Astrocyte (in vitro differentiated cells and primary cell): Measurements from ENCODE around the gene DDRGK1. TPM values are rescaled to one million over a fixed set of nuclear protein-coding genes. Genes with fewer than 3 reads are reported as not detected.

ENCODE experiments used
- DNase-seq: peaks from one replicate; pipeline ENCODE4 v3.0.0-alpha.2; 2010; ENCODE audit warnings: low read depth
- FAIRE-seq: peaks from 2 replicates; lab custom pipeline; 2011; peaks lifted over from hg19 to GRCh38; lab: Jason Lieb, UNC
- H2AFZ ChIP-seq: 2 replicates; pipeline ENCODE4 v1.6.0; 2012; ENCODE audit warnings: low read depth, low read length, inconsistent platforms
- H3K27ac ChIP-seq: 2 replicates; pipeline ENCODE4 v1.5.1; 2011; ENCODE audit warnings: low read depth, low read length, inconsistent platforms
- H3K27me3 ChIP-seq: 2 replicates; pipeline ENCODE4 v1.6.0; 2011; ENCODE audit warnings: low read length, inconsistent platforms; ENCODE audit not compliant: insufficient read depth
- H3K36me3 ChIP-seq: 2 replicates; pipeline ENCODE4 v1.5.1; 2011; ENCODE audit warnings: low read length, inconsistent platforms; ENCODE audit not compliant: insufficient read depth
- H3K4me1 ChIP-seq: 2 replicates; pipeline ENCODE4 v1.5.1; 2011; ENCODE audit warnings: low read length, inconsistent platforms; ENCODE audit not compliant: insufficient read depth
- H3K4me2 ChIP-seq: 2 replicates; pipeline ENCODE4 v1.6.0; 2012; ENCODE audit warnings: low read length, inconsistent platforms
- H3K4me3 ChIP-seq: 2 replicates; pipeline ENCODE4 v1.5.1; 2011; ENCODE audit warnings: low read depth, mild to moderate bottlenecking, low read length, inconsistent platforms; ENCODE audit not compliant: insufficient read depth
- H3K79me2 ChIP-seq: 2 replicates; pipeline ENCODE4 v1.6.0; 2012; ENCODE audit warnings: mild to moderate bottlenecking, low read length, inconsistent platforms; ENCODE audit not compliant: insufficient read depth
- H3K9ac ChIP-seq: 2 replicates; pipeline ENCODE4 v1.6.0; 2012; ENCODE audit warnings: mild to moderate bottlenecking, low read length, inconsistent platforms
- H3K9me3 ChIP-seq: 2 replicates; pipeline ENCODE4 v1.5.1; 2012; ENCODE audit warnings: low read depth, mild to moderate bottlenecking, low read length, inconsistent platforms; ENCODE audit not compliant: insufficient read depth
- H4K20me1 ChIP-seq: 2 replicates; pipeline ENCODE4 v1.6.0; 2012; ENCODE audit warnings: low read length, inconsistent platforms; ENCODE audit not compliant: insufficient read depth
- H3K27ac Mint-ChIP-seq: one replicate; pipeline ENCODE4 v1.8.0; 2021; ENCODE audit warnings: mild to moderate bottlenecking, mixed read lengths; ENCODE audit not compliant: unreplicated experiment
- H3K27me3 Mint-ChIP-seq: one replicate; pipeline ENCODE4 v1.8.0; 2021; ENCODE audit warnings: low read depth, mixed read lengths; ENCODE audit not compliant: unreplicated experiment
- H3K36me3 Mint-ChIP-seq: one replicate; pipeline ENCODE4 v1.8.0; 2021; ENCODE audit warnings: low read depth, mixed read lengths; ENCODE audit not compliant: unreplicated experiment
- H3K4me1 Mint-ChIP-seq: one replicate; pipeline ENCODE4 v1.8.0; 2021; ENCODE audit warnings: low read depth, mixed read lengths; ENCODE audit not compliant: unreplicated experiment
- H3K4me3 Mint-ChIP-seq: one replicate; pipeline ENCODE4 v1.8.0; 2021; ENCODE audit warnings: mild to moderate bottlenecking, moderate library complexity, mixed read lengths; ENCODE audit not compliant: unreplicated experiment
- H3K9me3 Mint-ChIP-seq: one replicate; pipeline ENCODE4 v1.8.0; 2021; ENCODE audit warnings: mild to moderate bottlenecking, mixed read lengths; ENCODE audit not compliant: unreplicated experiment
- EZH2 ChIP-seq: IDR thresholded peaks from 2 replicates; pipeline ENCODE4 v1.6.1; 2012; ENCODE audit warnings: mild to moderate bottlenecking, low read length, inconsistent platforms; ENCODE audit not compliant: insufficient read depth
- total RNA-seq: library from RNA; stranded (reverse); gene quantifications from 2 replicates; pipeline ENCODE4 v1.2.1, GENCODE V29; 2021
- TF ChIP-seq, protein P1 (sequence below): IDR thresholded peaks from 2 replicates; pipeline ENCODE4 v1.5.1; 2011; ENCODE audit warnings: low read depth, mild to moderate bottlenecking, inconsistent platforms, low read length, moderate library complexity; ENCODE audit not compliant: insufficient read depth

Gene DDRGK1
- total RNA-seq, 1 donor from 2014 or later, result 36.7 TPM

DNA sequence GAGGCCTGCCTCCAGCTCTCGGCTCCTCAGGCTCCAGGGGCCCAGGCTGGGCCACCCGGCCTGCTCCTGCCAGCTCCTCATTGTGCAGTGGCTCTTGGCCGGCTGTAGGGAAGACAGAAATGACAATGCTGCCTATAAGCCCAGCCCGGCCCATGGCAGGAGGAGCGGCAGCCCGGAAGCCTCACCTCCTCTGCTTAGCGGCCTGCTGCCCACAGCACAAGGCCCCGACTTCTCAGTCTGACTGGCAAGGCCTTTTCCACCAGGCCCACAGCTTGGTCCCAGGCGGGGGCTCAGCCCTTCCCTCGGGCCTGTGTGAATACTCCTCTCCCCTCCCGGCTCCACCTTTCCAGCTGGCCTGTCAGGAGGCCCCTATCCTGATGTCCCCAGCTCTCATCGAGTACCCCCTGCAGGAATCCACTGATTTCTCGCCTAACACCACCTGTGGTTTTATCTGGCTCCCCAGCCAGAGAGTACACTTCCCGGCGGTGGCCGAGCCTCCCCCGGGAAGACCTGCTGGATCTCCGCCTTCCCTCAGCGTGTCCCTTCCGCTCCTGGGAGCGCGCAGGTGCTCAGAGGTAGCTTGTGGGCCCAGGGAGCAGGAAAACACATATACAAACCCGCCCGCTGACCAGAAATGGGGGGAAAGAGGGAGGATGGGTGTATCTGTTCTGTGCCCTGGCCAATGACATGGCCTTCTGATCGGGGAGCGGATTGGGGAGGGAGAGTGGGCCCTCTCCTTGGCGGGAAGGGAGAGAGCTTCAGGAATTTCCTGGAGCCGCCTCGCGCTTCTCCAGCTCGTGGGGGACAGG lies 963 bp downstream of the DDRGK1 start:
- H3K4me1 ChIP-seq, result peaks cover 12% of the 10 kb centered on the region
- no peak for DNase-seq
- Mint-ChIP-seq H3K27me3 (no peaks in the 10 kb centered on the region), H3K27ac (peak overlapping the region; percentile 55), H3K4me3 (peak overlapping the region; percentile 92), H3K9me3 (no peaks in the 10 kb centered on the region), H3K36me3 (peaks cover 9% of the 10 kb centered on the region), H3K4me1 (no peaks in the 10 kb centered on the region)
- H3K36me3 ChIP-seq, result peaks cover 3% of the 10 kb centered on the region
- peak overlapping the region; percentile 95 for H3K4me3 ChIP-seq
- no peaks in the 10 kb centered on the region for H3K27me3 ChIP-seq
- H4K20me1 ChIP-seq, result no peaks in the 10 kb centered on the region
- peak overlapping the region; percentile 78 for H3K27ac ChIP-seq
- no peak for FAIRE-seq
- peak overlapping the region; percentile 89 for H3K9ac ChIP-seq
- H3K4me2 ChIP-seq, result peak overlapping the region; percentile 99
- peak overlapping the region; percentile 100 for H2AFZ ChIP-seq
- no peaks in the 10 kb centered on the region for H3K9me3 ChIP-seq
- TF ChIP-seq, protein P1, sequence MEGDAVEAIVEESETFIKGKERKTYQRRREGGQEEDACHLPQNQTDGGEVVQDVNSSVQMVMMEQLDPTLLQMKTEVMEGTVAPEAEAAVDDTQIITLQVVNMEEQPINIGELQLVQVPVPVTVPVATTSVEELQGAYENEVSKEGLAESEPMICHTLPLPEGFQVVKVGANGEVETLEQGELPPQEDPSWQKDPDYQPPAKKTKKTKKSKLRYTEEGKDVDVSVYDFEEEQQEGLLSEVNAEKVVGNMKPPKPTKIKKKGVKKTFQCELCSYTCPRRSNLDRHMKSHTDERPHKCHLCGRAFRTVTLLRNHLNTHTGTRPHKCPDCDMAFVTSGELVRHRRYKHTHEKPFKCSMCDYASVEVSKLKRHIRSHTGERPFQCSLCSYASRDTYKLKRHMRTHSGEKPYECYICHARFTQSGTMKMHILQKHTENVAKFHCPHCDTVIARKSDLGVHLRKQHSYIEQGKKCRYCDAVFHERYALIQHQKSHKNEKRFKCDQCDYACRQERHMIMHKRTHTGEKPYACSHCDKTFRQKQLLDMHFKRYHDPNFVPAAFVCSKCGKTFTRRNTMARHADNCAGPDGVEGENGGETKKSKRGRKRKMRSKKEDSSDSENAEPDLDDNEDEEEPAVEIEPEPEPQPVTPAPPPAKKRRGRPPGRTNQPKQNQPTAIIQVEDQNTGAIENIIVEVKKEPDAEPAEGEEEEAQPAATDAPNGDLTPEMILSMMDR, result no peak
- no peak for TF ChIP-seq EZH2
- H3K79me2 ChIP-seq, result peaks cover 26% of the 10 kb centered on the region

DNA sequence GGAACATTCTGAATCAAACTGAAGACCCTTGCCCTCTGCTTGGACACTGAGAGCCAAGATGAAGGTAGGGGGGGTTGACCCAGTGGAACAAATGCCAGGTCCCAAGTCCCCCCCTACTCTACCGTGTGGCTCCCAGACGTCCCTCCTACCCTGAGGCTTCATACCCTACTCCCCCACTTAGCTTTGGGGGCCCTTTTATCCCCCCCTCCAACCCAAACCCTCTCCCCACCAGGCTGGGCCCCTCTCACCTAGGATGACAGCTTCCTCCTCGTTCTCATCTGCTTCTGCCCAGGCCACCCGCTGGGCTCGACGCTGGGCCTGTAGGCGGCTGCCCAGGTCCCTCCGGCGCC lies 1.5 kb downstream of the DDRGK1 start:
- Histone ChIP-seq H3K4me3 (peak overlapping the region; percentile 95), H4K20me1 (no peaks in the 10 kb centered on the region), H3K4me1 (peaks cover 9% of the 10 kb centered on the region), H3K79me2 (peaks cover 22% of the 10 kb centered on the region), H3K27me3 (no peaks in the 10 kb centered on the region), H3K27ac (no peak overlapping the region), H3K9ac (peak overlapping the region; percentile 89), H3K9me3 (no peaks in the 10 kb centered on the region), H3K36me3 (peaks cover 3% of the 10 kb centered on the region), H2AFZ (peak overlapping the region; percentile 100), H3K4me2 (peak overlapping the region; percentile 99)
- no peak for FAIRE-seq
- TF ChIP-seq EZH2, result no peak
- TF ChIP-seq, protein P1, result no peak
- H3K4me3 Mint-ChIP-seq, result peak overlapping the region; percentile 34
- H3K27me3 Mint-ChIP-seq, result no peaks in the 10 kb centered on the region
- H3K4me1 Mint-ChIP-seq, result no peaks in the 10 kb centered on the region
- no peak overlapping the region for H3K27ac Mint-ChIP-seq
- DNase-seq, result no peak
- peaks cover 9% of the 10 kb centered on the region for H3K36me3 Mint-ChIP-seq
- H3K9me3 Mint-ChIP-seq, result no peaks in the 10 kb centered on the region
